ENCODE results near the gene MBNL2. TPM values are rescaled to one million over a fixed set of nuclear protein-coding genes. Genes with fewer than 3 reads are reported as not detected.

Gene MBNL2
- total and polyA plus RNA-seq, 2 of the 13 experiments (the other 11 are each of a cell fraction or from before 2014, with no cell fraction given): 30.8 to 59.0 TPM

DNA sequence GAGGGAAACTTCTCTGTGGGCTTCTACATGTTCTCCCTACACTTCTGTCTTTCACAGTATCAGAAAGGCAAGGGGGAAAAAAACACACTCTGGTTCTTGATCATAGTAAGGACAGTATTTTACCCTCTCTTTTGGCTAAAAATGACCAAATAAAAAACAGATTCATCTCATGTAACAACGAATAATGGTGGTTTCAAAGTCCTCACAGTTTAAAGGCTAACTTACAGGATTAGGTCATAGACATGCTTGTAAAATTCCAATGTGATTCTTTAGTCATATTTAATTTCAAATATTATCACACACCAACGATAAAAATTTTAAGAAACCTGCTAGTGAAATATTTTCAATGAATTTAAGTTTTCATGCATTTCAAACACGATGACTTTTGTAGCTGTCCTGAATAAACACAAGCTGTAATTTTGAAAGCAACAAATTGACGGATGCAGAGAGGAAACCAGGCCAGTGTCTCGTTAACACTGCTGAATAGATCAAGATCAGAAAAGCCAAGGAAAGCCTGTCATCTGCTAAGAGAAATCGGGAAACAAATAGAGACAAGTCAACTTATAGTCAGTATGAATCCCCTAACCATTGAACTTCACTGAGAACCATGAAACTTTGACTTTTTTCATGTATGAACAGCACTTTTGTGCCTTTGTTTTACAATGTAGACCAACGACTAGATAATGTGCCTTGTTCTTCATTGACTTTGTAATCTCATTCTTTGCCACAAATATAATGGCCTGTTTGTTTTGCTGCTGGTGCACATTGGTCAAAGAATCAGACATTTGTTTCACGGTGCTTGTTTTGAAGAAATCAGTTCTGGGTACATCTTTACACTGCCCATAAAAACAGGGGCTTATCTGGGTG is 22.0 kb downstream of the MBNL2 start (continued):
- TF ChIP-seq ZGPAT (CRISPR knock-in tag; IDR thresholded peaks at IDR 0.05): 0 out of 2 replicates have a peak, but pooled peaks have one; percentile 13
- no peak for TF ChIP-seq TOPORS (CRISPR knock-in tag; IDR thresholded peaks at IDR 0.05)
- TF ChIP-seq FOXP4 (CRISPR knock-in tag; IDR thresholded peaks at IDR 0.05): peak; percentile 43
- no peak for TF ChIP-seq FOXA1 (IDR thresholded peaks at IDR 0.05)
- peak; percentile 46 for TF ChIP-seq FOXA1 (CRISPR knock-in tag; IDR thresholded peaks at IDR 0.05)
- no peak for TF ChIP-seq ZC3H13 (CRISPR knock-in tag; IDR thresholded peaks at IDR 0.05)
- no peak for TF ChIP-seq ZBTB44 (CRISPR knock-in tag; IDR thresholded peaks at IDR 0.05)
- TF ChIP-seq TBX3 (IDR thresholded peaks at IDR 0.05; ENCODE audit: borderline replicate concordance): 0 out of 2 replicates have a peak, but pooled peaks have one; percentile 13
- no peak; the same call in 1 of the 2 replicates for TF ChIP-seq HOMEZ (CRISPR knock-in tag; IDR thresholded peaks at IDR 0.05; ENCODE audit: low read depth)
- no peak for TF ChIP-seq ZNF264 (CRISPR knock-in tag; IDR thresholded peaks at IDR 0.05)
- TF ChIP-seq, protein P1, sequence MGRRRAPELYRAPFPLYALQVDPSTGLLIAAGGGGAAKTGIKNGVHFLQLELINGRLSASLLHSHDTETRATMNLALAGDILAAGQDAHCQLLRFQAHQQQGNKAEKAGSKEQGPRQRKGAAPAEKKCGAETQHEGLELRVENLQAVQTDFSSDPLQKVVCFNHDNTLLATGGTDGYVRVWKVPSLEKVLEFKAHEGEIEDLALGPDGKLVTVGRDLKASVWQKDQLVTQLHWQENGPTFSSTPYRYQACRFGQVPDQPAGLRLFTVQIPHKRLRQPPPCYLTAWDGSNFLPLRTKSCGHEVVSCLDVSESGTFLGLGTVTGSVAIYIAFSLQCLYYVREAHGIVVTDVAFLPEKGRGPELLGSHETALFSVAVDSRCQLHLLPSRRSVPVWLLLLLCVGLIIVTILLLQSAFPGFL (CRISPR knock-in tag; IDR thresholded peaks at IDR 0.05): no peak
- TF ChIP-seq CREM (IDR thresholded peaks at IDR 0.05): peak; percentile 60
- no peak for TF ChIP-seq CREM (CRISPR knock-in tag; IDR thresholded peaks at IDR 0.05)
- peak; percentile 44; the same call in 1 of the 2 replicates for TF ChIP-seq FOXO1 (CRISPR knock-in tag; IDR thresholded peaks at IDR 0.05)
- peak; percentile 68 for TF ChIP-seq ARID5B (CRISPR knock-in tag; IDR thresholded peaks at IDR 0.05)
